Common myeloid progenitor, CD34-positive (primary cell): Measurements from ENCODE around the gene ZBBX.

Experiments used
- CTCF ChIA-PET: fragments of 350-600 bp; sonication (Branson Sonifier 250); formaldehyde crosslinking; loops from one replicate; lab custom pipeline; 2021; ENCODE audit warnings: antibody characterized with exemption; lab: Charles Lee
- POLR2A ChIA-PET: fragments of 350-600 bp; sonication (Branson Sonifier 250); formaldehyde crosslinking; loops from one replicate; lab custom pipeline; 2021; ENCODE audit warnings: antibody characterized with exemption; lab: Charles Lee
- DNase-seq, 3 donors: peaks; one replicate each; pipeline versions ENCODE4 v3.0.0 to v3.0.0-alpha.2; 2013
- H3K27ac ChIP-seq, 2 experiments: 1 replicate in 1 of 2; 2 replicates in 1 of 2; pipeline ENCODE4 v1.7.0; 2013; ENCODE audit warnings: inconsistent platforms in 2 of 2, low read length in 2 of 2, mild to moderate bottlenecking in 2 of 2, low read depth in 1 of 2, moderate library complexity in 1 of 2; ENCODE audit not compliant: severe bottlenecking in 2 of 2, insufficient read depth in 1 of 2, poor library complexity in 1 of 2
- H3K27me3 ChIP-seq, 5 experiments: replicated peaks in 2 of 5; 1 replicate in 3 of 5; 2 replicates in 2 of 5; pipeline versions ENCODE4 v1.6.1 to v1.7.0; 2013; ENCODE audit warnings: low read length in 4 of 5, mild to moderate bottlenecking in 2 of 5, moderate library complexity in 2 of 5, inconsistent platforms in 1 of 5; ENCODE audit not compliant: insufficient read depth in 5 of 5, control insufficient read depth in 4 of 5
- H3K36me3 ChIP-seq, 4 experiments: 1 replicate in 2 of 4; 2 replicates in 2 of 4; pipeline versions ENCODE4 v1.6.1 to v1.7.0; 2013; ENCODE audit warnings: low read length in 3 of 4, control low read depth in 1 of 4, mild to moderate bottlenecking in 1 of 4; ENCODE audit not compliant: control insufficient read depth in 4 of 4, insufficient read depth in 4 of 4
- H3K4me1 ChIP-seq, 4 experiments: 1 replicate in 3 of 4; 2 replicates in 1 of 4; pipeline versions ENCODE4 v1.6.1 to v1.7.1; 2013; ENCODE audit warnings: low read length in 3 of 4, mild to moderate bottlenecking in 3 of 4, control low read depth in 1 of 4, inconsistent platforms in 1 of 4, moderate library complexity in 1 of 4; ENCODE audit not compliant: control insufficient read depth in 4 of 4, insufficient read depth in 4 of 4; ENCODE audit errors: control extremely low read depth in 1 of 4
- H3K4me3 ChIP-seq, 7 experiments: 1 replicate in 4 of 7; 2 replicates in 3 of 7; pipeline versions ENCODE4 v1.5.1 to v1.7.0; 2013; ENCODE audit warnings: mild to moderate bottlenecking in 7 of 7, low read length in 6 of 7, moderate library complexity in 6 of 7, inconsistent platforms in 2 of 7, low read depth in 2 of 7, control low read depth in 1 of 7; ENCODE audit not compliant: insufficient read depth in 4 of 7, control insufficient read depth in 1 of 7; ENCODE audit errors: extremely low read depth in 1 of 7
- H3K9me3 ChIP-seq, 5 experiments: 1 replicate in 4 of 5; 2 replicates in 1 of 5; pipeline versions ENCODE4 v1.6.1 to v1.7.1; 2013; ENCODE audit warnings: low read length in 4 of 5, mild to moderate bottlenecking in 2 of 5, inconsistent platforms in 1 of 5, low read depth in 1 of 5, moderate library complexity in 1 of 5; ENCODE audit not compliant: control insufficient read depth in 4 of 5, insufficient read depth in 2 of 5; ENCODE audit errors: control extremely low read depth in 1 of 5
- WGBS: methylation state at CpG from one replicate; pipeline ENCODE4 v1.1.5; 2013; ENCODE audit not compliant: insufficient coverage; 5-methylcytosine and 5-hydroxymethylcytosine counted together

Gene ZBBX

DNA sequence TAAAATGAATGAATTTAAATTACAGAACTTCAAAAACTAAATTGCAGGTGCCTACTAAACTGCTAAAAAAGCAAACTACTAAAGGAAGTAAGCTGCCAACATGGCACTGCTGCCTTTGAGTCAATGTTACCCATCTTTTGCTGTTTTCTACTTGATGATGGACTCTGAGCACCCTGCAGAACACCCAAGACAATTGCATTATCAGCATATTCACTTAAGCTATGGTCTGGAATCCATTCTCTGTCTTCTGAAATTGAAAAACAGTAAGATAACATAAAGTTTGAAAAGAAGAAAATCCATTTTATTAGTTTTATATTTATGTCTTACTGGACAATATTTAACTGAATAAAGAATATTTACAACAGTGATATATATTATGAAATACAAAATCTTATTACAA, 91.4 kb downstream of the ZBBX start:
- no peaks in the 10 kb centered on the region for H3K27me3 ChIP-seq
- no peaks in the 10 kb centered on the region for H3K36me3 ChIP-seq
- DNase-seq: no peak
- H3K4me3 ChIP-seq: no peak overlapping the region
- peaks cover 0 to 3% (median 0%) of the 10 kb centered on the region in 5 experiments for H3K9me3 ChIP-seq
- ChIA-PET POLR2A (no interaction called here), CTCF (no interaction called here)
- H3K4me1 ChIP-seq: no peaks in the 10 kb centered on the region
- H3K27ac ChIP-seq: no peak overlapping the region

GRCh38 chr3:167287308-167287707, 92.8 kb downstream of the ZBBX start:
- no peak for DNase-seq
- Histone ChIP-seq H3K27ac (no peak overlapping the region), H3K4me1 (no peaks in the 10 kb centered on the region), H3K4me3 (no peak overlapping the region), H3K9me3 (peaks cover 0 to 3% (median 0%) of the 10 kb centered on the region in 5 experiments), H3K36me3 (no peaks in the 10 kb centered on the region), H3K27me3 (no peaks in the 10 kb centered on the region)
- POLR2A ChIA-PET: no interaction called here
- 100% methylated on average over 2 of the region's 3 CpGs for WGBS
- CTCF ChIA-PET: no interaction called here

DNA sequence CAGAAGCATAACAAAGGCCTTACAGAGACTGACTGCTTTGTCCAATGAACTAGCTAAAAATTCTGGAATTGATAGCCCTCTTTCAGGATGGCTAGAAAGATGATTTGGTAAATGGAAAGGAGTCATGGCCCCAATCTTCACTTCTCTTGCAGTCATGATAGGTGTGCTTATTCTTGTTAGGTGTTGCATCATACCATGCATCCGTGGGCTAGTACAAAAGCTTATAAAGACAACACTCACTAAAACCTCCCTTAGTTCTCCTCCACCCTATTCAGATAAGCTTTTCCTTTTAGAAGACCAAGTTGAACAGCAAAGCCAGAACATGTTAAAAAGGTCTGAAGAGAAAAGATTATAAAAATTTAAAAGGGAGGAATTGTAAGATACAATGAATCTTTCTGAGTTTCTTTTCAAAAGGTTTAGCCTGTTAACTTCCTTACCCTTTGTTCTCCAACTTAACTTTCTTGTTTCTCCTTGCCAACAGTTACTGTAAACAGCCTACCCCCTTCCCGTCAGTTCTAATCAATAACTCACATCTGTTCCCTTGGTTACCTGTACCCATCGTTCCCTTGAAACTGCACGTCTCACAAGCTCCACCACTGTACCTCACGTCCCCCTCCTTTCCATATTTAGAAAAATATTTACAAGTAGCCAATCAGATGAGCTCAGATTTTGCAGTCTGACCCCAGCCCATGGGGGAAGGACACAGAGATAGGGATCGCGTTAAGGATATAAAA, 105.8 kb downstream of the ZBBX start:
- Histone ChIP-seq H3K27me3 (no peaks in the 10 kb centered on the region), H3K4me1 (no peaks in the 10 kb centered on the region), H3K9me3 (peaks cover 0 to 4% (median 0%) of the 10 kb centered on the region in 5 experiments), H3K4me3 (no peak overlapping the region), H3K27ac (no peak overlapping the region), H3K36me3 (no peaks in the 10 kb centered on the region)
- CTCF ChIA-PET: no interaction called here
- DNase-seq: no peak
- 92% methylated on average over 6 of the region's 7 CpGs for WGBS
- POLR2A ChIA-PET: no interaction called here

- Histone ChIP-seq H3K36me3 (no peaks in the 10 kb centered on the region), H3K27me3 (no peaks in the 10 kb centered on the region), H3K27ac (no peak overlapping the region), H3K4me1 (no peaks in the 10 kb centered on the region), H3K9me3 (no peaks in the 10 kb centered on the region), H3K4me3 (no peak overlapping the region)
- ChIA-PET CTCF (no interaction called here), POLR2A (interaction anchor here (0.6 kb wide), 1 partner anchor 31 kb away, joined by 3 read pairs; no protein-coding TSS in a partner anchor)
- DNase-seq: no peak
- WGBS: no CpG with 5 or more reads among the region's 1 CpG
Observed at GRCh38 chr3:167253037-167253436, 127.1 kb downstream of the ZBBX start.

- H3K27ac ChIP-seq: no peak overlapping the region
- no peak overlapping the region for H3K4me3 ChIP-seq
- no peaks in the 10 kb centered on the region for H3K9me3 ChIP-seq
- no peak for DNase-seq
- no peaks in the 10 kb centered on the region for H3K4me1 ChIP-seq
- WGBS: no CpG with 5 or more reads among the region's 3 CpGs
- ChIA-PET CTCF (no interaction called here), POLR2A (no interaction called here)
- H3K36me3 ChIP-seq: no peaks in the 10 kb centered on the region
- H3K27me3 ChIP-seq: no peaks in the 10 kb centered on the region
Observed at GRCh38 chr3:167251678-167252077, 128.4 kb downstream of the ZBBX start.

DNA sequence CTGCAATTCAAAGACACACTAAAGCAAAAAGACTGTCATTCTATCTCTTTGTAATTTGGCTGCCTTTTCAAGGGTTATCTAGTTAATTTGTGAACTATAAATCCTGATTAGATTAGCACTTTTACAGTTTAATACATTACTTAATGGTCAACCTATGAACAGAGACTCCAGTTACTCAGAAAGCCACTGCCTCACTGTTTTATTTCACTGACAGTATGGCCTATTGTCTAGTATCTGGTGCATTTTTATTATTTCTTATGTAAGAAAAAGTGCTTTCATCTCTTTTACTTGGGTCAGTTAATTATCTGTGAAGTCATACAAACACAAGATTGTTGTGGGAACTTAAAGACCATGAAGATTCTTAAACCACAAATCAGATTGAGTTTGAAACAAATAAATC, 133.8 kb downstream of the ZBBX start:
- H3K27me3 ChIP-seq: no peaks in the 10 kb centered on the region
- H3K9me3 ChIP-seq: no peaks in the 10 kb centered on the region
- no peaks in the 10 kb centered on the region for H3K4me1 ChIP-seq
- no peak overlapping the region for H3K27ac ChIP-seq
- CTCF ChIA-PET: no interaction called here
- POLR2A ChIA-PET: no interaction called here
- no peaks in the 10 kb centered on the region for H3K36me3 ChIP-seq
- DNase-seq: no peak
- no peak overlapping the region for H3K4me3 ChIP-seq

- 86% methylated on average over 1 of the region's 1 CpG for WGBS
- ChIA-PET CTCF (no interaction called here), POLR2A (no interaction called here)
Observed at GRCh38 chr3:167241048-167241845, 138.8 kb downstream of the ZBBX start.

More at GRCh38 chr3:167241048-167241845, 138.8 kb downstream of the ZBBX start:
- Histone ChIP-seq H3K4me1 (no peaks in the 10 kb centered on the region), H3K36me3 (no peaks in the 10 kb centered on the region), H3K9me3 (no peaks in the 10 kb centered on the region), H3K4me3 (no peak overlapping the region), H3K27me3 (no peaks in the 10 kb centered on the region), H3K27ac (no peak overlapping the region)
- no peak for DNase-seq
